Measurements from ENCODE around the gene OR5K4. TPM values are rescaled to one million over a fixed set of nuclear protein-coding genes. Genes with fewer than 3 reads are reported as not detected.
A peak's percentile ranks its signal among the peaks of the same experiment; 100 is the strongest.
"Not testable (repeated sequence)": the region's sequence is repeated elsewhere in the genome, so short reads cannot be mapped to it uniquely, and the experiment has no call there.

OR5K4 gene
- total RNA-seq, 1 donor from 2014 or later = not detected

- DNase-seq (ENCODE audit: low spot score in 2 of 2) (no peak), FAIRE-seq (no peak)
Observed at GRCh38 chr3:98367464-98368246, 14.0 kb downstream of the OR5K4 start.

GRCh38 chr3:98371186-98371585 is 17.5 kb downstream of the OR5K4 start:
- peak; percentile 13 for FAIRE-seq
- DNase-seq (ENCODE audit: low spot score in 2 of 2) = no peak

- DNase-seq (ENCODE audit: low spot score in 2 of 2) = no peak
- no peak for FAIRE-seq
Observed at GRCh38 chr3:98371853-98372252, 18.2 kb downstream of the OR5K4 start.

- no peak for FAIRE-seq
- no peak for DNase-seq (ENCODE audit: low spot score in 2 of 2)
Observed at GRCh38 chr3:98372445-98372844, 18.8 kb downstream of the OR5K4 start.

GRCh38 chr3:98376631-98377030 is 23.0 kb downstream of the OR5K4 start:
- no peak for FAIRE-seq
- DNase-seq (ENCODE audit: low spot score in 2 of 2) = no peak

- DNase-seq (ENCODE audit: low spot score in 2 of 2) (no peak), FAIRE-seq (no peak)
Observed at GRCh38 chr3:98388147-98388546, 34.5 kb downstream of the OR5K4 start.

GRCh38 chr3:98390366-98390765 is 36.7 kb downstream of the OR5K4 start, which contains the start of gene OR5K3:
Gene OR5K3, plus strand, starts transcription at chr3:98390666. Its CDS starts 0 bp downstream, at chr3:98390666.
- FAIRE-seq = no peak

GRCh38 chr3:98395101-98395500 is 41.4 kb downstream of the OR5K4 start:
- DNase-seq (ENCODE audit: low spot score in 2 of 2) = no peak

More at GRCh38 chr3:98390366-98390765, 36.7 kb downstream of the OR5K4 start, which contains the start of gene OR5K3:
- no peak for DNase-seq (ENCODE audit: low spot score in 2 of 2)

GRCh38 chr3:98396482-98396881 is 42.8 kb downstream of the OR5K4 start:
- not testable (repeated sequence) for FAIRE-seq; DNase-seq (ENCODE audit: low spot score in 2 of 2)

More at GRCh38 chr3:98395101-98395500, 41.4 kb downstream of the OR5K4 start:
- no peak for FAIRE-seq

- no peak for FAIRE-seq
- no peak for DNase-seq (ENCODE audit: low spot score in 2 of 2)
Observed at GRCh38 chr3:98398513-98398912, 44.9 kb downstream of the OR5K4 start.

GRCh38 chr3:98402507-98402906 is 48.9 kb downstream of the OR5K4 start:
- DNase-seq (ENCODE audit: low spot score in 2 of 2) = no peak
- FAIRE-seq = no peak

- no peak for DNase-seq (ENCODE audit: low spot score in 2 of 2)
- FAIRE-seq = no peak
Observed at GRCh38 chr3:98404010-98404409, 50.4 kb downstream of the OR5K4 start.

Other genes with a start within 250 kb of the OR5K4 start
- not detected for gene OR5H1, start 223.1 kb upstream of the OR5K4 start, total RNA-seq
- not detected for gene OR5H14, start 206.4 kb upstream of the OR5K4 start, total RNA-seq
- not detected for gene OR5H15, start 187.2 kb upstream of the OR5K4 start, total RNA-seq
- not detected for gene OR5H6, start 89.6 kb upstream of the OR5K4 start, total RNA-seq
- gene OR5H2, start 71.3 kb upstream of the OR5K4 start, total RNA-seq = not detected
- not detected for gene OR5K3, start 36.8 kb downstream of the OR5K4 start, total RNA-seq
- gene OR5K1, start 109.3 kb downstream of the OR5K4 start, total RNA-seq = not detected
- not detected for gene OR5K2, start 143.8 kb downstream of the OR5K4 start, total RNA-seq
- gene CLDND1, start 169.0 kb downstream of the OR5K4 start, total RNA-seq = 124 TPM
- gene GPR15, start 178.1 kb downstream of the OR5K4 start, total RNA-seq = not detected
- gene CPOX, start 239.8 kb downstream of the OR5K4 start, total RNA-seq = 17.1 TPM